NCI-H1436 (cell line): ENCODE results near the gene MTUS2.

Source experiments
- DNase-seq: peaks from one replicate; lab custom pipeline; 2025; lab: John Stamatoyannopoulos, UW

MTUS2 gene

DNA sequence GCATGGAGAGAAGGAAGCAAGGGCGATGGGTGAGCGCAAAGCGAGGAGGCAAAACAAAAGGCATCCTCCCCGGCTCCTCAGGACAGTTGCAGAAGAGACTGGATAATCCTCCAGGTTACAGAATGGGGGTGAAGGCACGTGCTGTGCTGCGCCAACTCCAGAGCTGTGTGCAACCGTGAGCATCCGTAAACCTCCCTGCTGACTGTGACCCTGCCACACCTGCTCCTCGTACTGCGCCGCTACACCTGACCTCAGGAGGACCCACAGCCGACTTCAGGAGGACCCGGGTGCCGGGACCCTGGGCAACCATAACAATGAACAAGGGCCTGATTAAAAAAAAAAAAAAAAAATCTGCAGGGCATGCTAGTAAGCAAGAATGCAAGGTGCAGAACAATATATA lies 706.6 kb downstream of the MTUS2 start:
- no peak for DNase-seq

DNA sequence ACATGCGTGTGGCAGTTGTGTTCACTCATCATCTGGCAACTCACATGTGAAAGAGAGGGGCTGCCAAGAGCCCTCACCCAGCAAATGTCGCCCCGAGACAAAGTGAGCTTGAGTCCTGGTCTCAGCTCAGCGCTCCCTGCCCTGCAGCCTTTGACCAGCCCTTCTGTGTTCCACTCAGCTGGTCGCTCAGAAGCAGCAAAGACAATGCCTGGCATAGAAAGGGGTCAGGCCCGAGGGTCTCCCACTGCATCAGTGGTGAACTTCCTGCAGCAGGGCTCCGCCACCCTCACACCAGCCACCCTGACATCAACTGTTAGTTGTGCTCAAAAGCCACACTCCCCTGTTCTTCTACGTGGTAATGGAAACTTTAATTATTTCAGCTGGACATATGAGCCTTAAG lies 707.4 kb downstream of the MTUS2 start:
- DNase-seq = no peak

DNA sequence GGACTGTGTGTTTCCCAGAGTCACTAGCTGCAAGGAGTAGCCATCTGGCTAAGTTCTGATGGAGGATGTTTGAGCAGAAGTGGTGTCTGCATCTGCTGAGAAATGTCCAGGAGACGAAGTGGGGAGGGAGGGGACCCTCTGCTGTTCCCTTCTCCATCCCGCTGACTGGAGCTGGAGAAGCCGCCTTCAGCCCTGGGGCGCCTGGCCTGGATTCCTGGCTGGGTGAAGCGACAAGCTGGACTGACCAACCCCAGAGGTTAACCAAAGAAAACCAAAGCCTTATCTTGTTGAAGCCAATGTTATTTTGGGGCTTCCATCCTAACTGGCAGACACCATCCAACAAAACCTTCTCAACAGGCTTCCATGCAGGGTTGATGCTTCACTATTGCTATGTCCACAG lies 707.8 kb downstream of the MTUS2 start:
- no peak for DNase-seq

DNA sequence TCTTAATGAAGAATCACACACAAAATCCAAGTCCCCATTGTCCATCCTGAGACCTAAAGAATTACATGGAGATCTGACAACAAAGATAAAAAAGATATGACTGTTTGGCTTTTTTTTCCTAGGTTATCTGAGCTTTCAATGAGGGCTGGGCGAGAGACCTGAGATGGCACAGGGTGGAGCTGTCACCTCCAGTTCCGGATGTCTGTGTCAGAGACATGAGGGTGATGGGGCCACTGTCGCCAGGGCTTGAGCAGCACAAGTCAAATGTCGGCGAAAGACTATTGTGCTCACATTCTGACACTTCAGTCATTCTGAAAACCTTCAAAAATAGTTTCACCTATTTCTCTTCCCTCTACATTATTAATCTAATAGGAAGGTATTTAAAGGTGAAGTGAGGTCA lies 709.6 kb downstream of the MTUS2 start:
- no peak for DNase-seq

DNA sequence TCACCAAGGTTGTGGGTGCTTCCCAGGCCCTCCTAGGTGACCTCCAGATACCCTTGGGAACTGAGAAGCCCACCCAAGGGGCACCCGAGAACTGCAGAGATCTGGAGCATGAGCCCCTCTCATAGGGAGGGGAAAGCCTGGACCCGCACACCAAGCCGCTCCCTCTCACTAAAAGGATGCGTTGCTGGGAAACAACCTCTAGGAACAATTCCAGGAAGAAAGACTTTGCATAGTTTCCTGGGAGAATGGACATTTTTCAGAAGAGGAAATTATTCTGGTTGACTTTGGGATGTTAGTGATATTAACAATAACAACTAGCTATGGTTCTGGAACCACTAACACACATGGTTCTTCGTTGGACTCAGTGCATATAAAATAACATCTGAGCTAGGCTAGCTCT lies 710.8 kb downstream of the MTUS2 start:
- no peak for DNase-seq

DNA sequence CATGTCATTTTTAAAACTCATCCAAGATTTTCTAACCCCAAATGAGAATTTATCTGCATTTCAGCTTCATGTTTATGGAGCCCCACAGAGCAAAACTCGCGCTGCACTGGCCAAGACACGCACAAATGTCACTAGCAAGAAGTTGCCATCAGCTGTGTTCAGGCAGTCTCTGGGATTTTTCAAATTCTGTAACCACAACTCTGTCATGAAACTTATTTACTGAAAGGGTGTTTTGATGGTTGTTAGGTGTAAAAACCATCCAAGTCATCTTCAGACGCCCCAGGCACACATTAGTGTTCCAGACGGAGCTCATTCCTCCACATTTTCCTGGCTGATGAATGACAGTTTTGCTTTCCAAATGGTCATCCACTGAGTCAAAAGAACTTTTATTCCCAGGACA lies 712.0 kb downstream of the MTUS2 start:
- no peak for DNase-seq

DNA sequence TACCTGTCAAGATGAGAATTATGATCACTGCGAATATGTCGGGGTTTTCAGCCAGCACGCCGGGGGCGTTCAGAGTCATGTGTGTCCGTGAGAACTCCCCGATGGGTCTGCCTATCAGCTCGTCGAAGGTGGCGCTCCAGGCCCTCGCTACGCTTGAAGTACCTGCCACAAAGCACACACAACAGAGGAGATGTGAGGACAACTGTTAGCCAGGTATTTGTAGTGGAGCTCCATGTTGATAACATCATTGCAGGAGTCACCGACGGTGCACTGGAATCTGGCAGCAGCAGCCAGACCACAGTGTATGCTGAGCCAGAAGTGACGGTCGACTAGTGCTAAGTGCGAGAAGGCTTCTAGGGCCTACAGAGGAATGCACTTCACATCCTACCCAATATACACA lies 712.7 kb downstream of the MTUS2 start:
- no peak for DNase-seq

DNA sequence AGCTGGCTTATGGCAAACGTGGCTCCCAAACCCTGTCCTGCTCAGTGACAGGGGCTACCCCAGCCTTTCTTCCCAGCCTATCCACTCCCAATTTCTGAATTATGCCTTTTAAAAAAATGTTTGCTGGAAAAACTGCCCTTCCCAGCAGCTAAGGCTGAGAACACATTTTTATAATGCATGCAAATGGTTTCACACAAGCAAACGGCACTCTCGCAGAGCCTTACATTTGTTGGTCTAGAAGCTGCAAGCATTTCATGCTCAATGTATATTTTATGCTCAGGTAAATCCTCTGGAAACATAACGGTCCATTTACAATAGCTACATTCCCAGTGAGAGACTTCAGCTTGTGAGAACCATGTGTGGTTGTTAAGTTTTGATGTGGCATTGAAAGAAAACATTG lies 713.9 kb downstream of the MTUS2 start:
- no peak for DNase-seq

DNA sequence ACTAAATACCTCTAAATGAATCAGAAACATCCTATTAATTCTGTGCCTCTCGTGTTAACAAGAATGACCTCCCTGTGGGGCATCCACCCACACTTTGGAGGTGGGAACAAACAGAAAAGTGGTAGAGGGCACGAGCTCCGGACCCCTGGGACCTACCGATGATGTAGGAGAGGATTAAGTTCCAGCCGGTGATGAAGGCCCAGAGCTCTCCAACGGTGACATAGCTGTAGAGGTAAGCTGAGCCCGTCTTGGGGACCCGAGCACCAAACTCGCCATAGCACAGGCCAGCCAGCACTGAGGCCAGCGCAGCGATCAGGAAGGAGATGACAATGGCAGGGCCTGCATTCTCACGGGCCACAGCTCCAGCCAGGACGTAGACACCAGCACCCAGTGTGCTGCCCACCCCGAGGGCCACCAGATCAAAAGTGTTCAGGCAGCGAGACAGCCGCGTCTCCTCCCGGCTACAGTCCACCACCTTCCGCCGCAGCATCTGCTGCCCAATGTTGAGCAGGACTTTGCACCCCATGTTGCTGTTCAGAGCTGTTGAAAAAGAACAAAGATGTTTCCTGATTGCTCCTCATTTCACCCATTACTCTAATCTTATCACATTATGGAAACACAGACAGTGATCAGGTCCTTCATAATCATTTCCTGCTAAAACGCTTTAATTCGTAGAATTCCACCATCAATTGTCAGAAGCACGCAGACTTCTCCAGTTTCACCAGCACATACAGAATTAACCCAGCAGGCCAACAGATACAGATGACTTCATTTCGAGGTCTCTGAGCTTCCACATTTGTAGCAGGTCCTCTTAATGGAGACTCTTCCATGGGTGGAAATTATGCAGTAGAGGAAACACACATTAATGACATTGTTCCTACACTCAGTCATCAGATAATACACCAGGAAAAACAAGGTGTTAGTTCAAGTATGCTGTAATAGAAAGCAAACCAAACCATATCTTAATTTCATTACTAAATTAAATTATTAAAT lies 715.8 kb downstream of the MTUS2 start:
- DNase-seq = no peak

DNA sequence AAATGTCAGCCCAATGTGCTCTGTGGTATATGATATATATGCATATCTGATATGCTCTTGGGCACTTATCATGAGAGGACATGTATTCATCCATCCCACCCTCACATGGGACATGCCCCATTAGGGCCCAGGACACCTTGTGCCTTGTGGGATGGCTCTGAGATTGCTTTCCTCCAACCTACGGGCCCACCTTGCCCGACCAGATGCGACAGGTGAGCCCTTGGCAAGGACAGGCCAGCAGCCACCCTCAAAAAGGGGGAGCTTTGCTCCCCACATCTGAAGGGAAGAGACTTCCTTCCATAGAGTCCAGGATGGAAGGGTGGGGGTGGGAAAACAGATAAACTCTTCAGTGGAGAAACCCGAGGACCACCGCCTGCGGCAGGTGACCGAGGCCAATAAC lies 716.7 kb downstream of the MTUS2 start:
- no peak for DNase-seq

DNA sequence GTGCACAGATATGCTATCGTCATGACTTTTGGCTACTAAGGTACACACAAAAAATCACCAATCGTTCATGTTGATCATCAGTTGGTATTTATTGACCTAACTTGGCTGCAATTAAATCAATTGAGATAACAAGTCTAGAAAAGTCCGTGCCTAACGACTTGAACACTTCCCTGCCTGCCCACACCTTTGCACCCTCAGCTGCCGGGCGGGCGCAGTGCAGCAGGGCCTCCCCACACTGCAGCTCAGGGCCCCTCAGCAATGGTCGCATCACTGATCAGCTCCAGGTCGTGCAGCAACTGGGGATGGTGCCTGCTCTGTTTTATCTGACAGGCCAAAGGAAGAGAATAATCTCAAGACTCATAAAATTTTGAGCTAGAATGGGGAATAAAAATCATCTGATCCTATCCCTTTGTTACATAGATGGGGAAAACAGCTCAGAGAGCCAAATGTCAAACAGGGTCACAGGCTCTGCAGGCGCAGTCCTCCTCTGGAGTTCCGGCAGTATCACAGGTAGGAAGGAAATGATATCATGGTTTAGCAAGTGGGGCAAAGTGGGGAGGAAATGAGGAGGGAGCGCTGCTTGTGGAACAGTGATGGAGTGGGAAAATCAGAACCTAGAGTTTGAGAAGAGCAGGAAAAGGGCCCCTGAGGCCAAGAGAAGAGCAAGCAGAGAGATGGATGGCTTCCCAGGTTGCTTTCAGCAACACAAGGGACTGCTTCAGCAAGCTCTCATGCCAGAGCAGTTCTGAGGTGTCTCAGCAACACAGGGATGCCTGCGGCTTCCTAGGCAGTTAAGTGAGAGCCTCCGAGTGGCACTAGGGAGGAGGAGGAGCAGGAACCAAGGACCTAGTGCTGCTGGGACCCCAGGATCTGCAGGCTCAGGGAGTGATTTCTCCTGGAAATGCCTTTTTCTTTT lies 717.9 kb downstream of the MTUS2 start:
- no peak for DNase-seq

DNA sequence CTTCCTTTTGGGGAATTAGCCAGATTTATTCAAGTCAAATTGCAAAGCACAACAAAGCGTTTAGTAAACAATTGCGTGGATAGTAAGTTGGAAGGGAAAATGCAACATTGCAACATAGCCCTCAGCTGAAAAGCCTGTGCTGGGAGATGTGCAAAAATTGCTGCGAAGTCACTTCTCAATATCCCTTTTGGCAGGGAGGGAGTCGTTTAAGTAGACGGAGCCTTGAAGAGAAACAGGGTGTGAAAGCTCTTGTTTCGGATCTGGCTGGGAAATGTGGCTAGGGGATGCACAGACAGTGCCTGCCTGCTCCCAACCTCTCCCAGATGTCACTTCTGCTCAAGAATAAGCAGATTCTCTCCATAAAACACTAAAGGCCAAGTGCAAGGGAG lies 718.5 kb downstream of the MTUS2 start:
- DNase-seq = no peak

DNA sequence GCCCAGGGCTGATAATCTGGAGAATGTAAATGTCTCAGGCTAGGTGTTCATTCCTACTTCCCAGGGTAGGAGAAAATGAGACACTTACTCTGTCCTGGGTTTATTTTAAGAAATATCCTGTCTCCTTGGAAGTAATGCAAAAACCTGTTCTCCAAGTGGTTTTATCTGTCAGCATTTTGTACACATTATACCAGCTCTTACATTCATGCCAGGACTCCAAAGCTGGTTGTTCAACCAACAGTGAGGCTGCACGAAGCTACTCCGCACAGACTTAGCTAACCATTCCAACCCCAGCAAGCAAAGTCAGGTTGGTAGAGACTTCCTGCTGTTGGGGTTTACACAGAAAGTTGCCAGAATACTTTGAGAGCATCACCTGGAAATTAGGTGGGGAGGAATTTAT lies 719.7 kb downstream of the MTUS2 start:
- no peak for DNase-seq

DNA sequence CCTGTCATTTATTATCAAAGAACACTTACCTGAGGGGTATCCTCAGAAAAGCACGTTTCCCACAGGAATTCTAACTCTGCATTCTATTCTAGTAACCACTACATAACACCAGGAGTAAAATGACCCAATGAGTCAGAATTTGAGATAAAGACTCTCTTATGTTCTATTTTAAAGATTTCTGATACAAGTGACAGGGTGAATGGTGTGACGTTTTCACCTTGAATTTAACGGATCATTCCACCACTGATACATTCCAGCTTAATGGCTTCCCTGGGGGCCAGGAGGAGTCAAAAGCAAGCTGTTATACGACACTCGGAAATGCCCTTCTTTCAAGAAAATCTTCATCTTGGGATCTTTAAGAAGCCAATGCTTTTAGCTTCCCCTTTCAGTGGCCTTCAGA lies 720.2 kb downstream of the MTUS2 start:
- no peak for DNase-seq

DNA sequence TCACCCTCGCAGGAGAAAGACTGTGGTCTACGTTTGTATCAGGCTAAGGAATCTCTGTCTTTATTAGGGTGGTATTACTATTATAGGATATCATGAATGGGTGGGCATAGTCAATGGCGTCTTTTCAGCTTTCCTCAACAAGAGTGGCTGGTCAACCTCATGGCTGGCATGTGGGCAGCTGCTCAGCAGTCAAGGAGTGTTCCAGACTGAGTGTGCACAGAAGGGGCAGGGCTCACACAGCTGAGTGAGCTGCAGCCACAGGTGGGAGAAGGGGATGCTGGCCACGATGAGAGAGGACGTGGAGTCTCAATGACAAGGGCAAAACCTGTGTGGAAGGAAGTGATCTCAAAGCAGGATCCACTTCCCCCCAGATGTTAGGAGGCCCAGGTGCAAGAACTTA lies 720.7 kb downstream of the MTUS2 start:
- DNase-seq = no peak

DNA sequence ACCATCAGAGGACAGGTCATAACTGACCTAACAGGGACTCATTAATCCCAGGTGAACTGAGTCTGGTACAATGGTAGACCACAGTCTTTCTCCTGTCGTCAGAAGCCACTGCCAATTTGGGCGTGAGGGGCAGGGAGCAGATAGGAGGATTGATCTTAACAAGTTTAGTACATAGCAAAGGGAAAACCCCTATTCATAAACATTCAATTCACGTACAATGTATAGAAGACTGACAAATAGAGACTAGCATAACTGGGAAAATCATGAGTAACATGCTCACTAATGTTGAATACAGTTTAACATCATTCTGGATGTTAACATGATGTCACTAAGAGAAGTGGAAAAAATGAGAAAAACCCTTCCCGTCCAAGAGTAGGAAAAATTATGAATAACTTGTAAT lies 721.3 kb downstream of the MTUS2 start:
- no peak for DNase-seq

DNA sequence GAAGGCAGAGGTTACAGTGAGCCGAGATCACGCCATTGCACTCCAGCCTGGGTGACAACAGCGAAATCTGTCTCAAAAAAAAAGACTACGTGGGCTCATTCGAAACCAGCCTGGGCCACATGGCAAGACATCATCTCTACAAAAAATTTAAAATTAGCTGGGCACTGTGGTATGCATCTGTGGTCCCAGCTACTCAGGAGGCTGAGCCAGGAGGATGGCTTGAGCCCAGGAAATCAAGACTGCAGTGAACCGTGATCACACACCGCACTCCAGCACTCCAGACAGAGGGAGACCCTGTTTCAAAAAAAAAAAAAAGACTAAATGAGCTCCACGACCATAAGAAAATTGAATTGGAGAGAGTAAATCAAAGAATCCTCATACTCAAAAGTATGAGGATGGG lies 722.2 kb downstream of the MTUS2 start:
- DNase-seq = no peak

DNA sequence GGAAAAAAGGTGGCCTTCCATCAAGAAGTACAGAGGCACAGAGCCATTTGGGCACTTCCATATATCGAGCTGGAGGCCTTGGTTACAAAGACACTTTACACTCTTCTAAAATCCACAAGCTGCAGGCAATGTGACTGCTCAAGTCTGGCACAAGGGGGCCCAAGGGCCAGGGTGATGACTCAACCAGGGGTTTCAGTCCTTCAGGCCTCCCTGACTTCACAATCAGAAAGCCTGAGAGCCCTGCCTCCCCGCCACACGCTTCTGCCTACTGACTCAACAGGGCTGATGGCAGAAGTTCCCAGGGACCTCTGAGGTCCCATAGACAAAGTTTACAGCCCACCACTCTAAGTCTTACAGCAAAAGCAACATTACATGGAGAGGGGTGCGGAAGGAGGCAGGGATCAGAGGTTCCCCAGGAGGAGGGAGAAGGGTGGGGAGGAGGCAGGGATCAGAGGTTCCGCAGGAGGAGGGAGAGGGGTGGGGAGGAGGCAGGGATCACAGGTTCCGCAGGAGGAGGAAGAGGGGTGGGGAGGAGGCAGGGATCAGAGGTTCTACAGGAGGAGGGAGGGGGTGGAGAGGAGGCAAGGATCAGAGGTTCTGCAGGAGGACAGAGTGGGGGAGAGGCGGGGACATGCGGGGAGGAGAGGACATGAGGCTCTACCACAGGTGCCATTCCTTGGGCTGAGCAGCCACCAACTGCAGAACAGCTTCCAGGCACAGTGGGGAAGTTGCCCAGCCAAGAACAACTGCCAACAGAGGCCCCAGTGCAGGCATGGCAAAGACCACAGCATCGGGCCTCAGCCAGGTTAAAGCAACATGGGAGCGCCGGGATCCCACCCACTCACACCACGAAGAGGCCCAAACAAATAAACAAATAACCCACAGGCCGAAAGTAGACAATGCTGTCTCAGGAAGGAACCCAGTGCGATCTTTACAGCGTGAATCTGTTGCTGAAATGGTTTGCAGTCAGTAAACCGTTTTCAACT lies 723.4 kb downstream of the MTUS2 start:
- no peak for DNase-seq

DNA sequence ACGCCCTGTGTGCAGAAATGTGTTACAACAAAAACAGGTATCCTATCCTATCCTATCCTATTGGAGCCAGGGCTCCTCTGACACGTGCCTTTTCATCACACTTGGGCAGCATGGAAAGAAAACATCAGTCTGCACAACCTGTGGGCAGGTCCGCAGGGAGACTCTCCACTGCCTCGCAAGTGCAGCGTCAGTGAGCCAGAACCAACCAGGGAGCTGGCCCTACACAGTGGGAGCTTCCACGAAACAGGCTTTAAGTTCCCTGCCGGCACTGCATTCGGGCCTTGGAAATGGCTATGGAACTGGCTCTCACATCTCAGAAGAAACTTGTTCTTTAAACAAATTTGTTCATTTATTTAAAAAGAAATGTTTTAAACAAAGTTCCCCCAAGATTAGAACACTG lies 725.8 kb downstream of the MTUS2 start:
- no peak for DNase-seq

DNA sequence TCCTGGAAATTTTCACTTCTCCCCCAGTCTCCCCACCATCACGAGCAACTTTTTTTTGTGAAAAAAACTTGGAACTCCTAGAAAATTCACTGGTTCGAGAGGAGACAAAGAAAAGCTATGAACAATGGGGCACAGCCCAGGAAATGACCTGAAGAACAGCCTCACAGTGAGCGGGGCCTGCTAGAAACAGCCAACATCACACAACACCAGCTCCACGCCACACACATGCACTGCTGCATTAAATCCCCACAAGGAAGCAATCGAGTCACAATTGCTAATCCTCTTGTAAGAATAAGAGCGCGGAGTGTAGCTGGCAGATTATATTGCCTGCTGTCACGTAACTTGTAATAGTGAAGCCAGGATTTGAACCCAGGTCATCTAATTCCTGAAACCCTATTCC lies 726.5 kb downstream of the MTUS2 start:
- no peak for DNase-seq

DNA sequence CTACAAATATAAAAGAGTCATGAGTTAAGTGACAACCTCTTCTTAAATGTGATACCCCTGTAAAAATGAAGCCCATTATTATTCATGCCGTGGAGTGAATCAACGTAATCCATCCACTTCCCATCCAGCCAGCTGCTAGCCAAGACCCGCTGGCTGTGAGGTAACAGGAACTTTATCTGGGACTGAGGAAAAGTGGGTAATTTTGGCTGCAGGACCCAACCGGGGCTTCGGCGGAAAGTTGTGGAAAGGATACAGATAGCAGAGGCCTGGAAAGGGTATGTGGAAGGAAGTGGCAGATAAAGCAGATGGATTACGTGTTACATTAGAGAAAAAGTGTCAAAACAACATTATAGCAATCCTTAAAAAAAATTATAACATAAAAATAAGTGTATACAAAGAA lies 727.0 kb downstream of the MTUS2 start:
- DNase-seq = no peak

DNA sequence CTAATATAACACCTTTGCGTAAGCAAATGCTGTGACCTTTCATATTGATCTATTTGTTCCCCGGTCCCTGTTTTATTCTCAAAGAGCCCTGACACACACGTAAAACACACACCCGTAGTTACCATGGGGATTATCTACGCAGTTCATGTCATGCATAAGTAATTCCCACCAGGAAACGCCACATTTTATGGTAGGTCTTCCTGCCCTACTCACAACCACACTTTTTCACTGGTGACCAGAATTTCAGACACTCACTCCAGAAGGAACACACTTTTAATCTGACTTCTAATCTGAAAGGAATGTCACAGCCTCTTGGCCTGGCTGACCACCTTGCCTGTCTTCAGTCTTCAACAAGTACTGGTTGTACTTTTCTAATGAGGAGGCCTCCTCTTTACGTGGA lies 728.6 kb downstream of the MTUS2 start:
- DNase-seq = no peak
